OCI-LY1 (cell line): Measurements from ENCODE around the gene NXN.

Source experiments
- H2AFZ ChIP-seq: fragments of 200-600 bp; sonication (generic), shearing (Covaris generic); 2 replicates; pipeline ENCODE4 v1.6.0; 2014; ENCODE audit warnings: antibody characterized with exemption, mild to moderate bottlenecking, low read length
- H3F3A ChIP-seq: fragments of 200-600 bp; sonication (generic), shearing (Covaris generic); 2 replicates; pipeline ENCODE4 v1.6.0; 2014; ENCODE audit warnings: mild to moderate bottlenecking, antibody characterized with exemption, low read length, moderate library complexity; ENCODE audit not compliant: insufficient read depth
- H3K27ac ChIP-seq: fragments of 200-600 bp; sonication (generic); 2 replicates; pipeline ENCODE4 v1.5.1; 2014; ENCODE audit warnings: low read length, mixed run types, mild to moderate bottlenecking, low read depth; ENCODE audit not compliant: poor library complexity, severe bottlenecking
- H3K27me3 ChIP-seq: fragments of 200-600 bp; sonication (generic); 2 replicates; pipeline ENCODE4 v1.6.0; 2014; ENCODE audit warnings: antibody characterized with exemption, mild to moderate bottlenecking, low read length, moderate library complexity; ENCODE audit not compliant: insufficient read depth
- H3K36me3 ChIP-seq: fragments of 200-600 bp; sonication (generic); 2 replicates; pipeline ENCODE4 v1.6.1; 2014; ENCODE audit warnings: mild to moderate bottlenecking, antibody characterized with exemption, low read length, moderate library complexity, mixed read lengths; ENCODE audit not compliant: insufficient read depth
- H3K4me1 ChIP-seq: fragments of 200-600 bp; sonication (generic); 2 replicates; pipeline ENCODE4 v1.5.1; 2014; ENCODE audit warnings: mild to moderate bottlenecking, low read length, moderate library complexity; ENCODE audit not compliant: insufficient read depth, severe bottlenecking
- H3K4me2 ChIP-seq: fragments of 200-600 bp; sonication (generic), shearing (Covaris generic); 2 replicates; pipeline ENCODE4 v1.6.1; 2014; ENCODE audit warnings: low read length
- H3K4me3 ChIP-seq: fragments of 200-600 bp; sonication (generic); 2 replicates; pipeline ENCODE4 v1.5.1; 2014; ENCODE audit warnings: low read length, low read depth, mild to moderate bottlenecking, mixed read lengths; ENCODE audit not compliant: poor library complexity, severe bottlenecking
- H3K79me2 ChIP-seq: fragments of 200-600 bp; shearing (Covaris generic); 2 replicates; pipeline ENCODE4 v1.6.1; 2016; ENCODE audit warnings: mixed run types, low read length, mixed read lengths; ENCODE audit not compliant: insufficient read depth
- H3K9ac ChIP-seq: fragments of 200-600 bp; sonication (generic), shearing (Covaris generic); 2 replicates; pipeline ENCODE4 v1.6.1; 2014; ENCODE audit warnings: mild to moderate bottlenecking, low read length, mixed read lengths
- H3K9me2 ChIP-seq: fragments of 200-600 bp; sonication (generic), shearing (Covaris generic); 2 replicates; pipeline ENCODE4 v1.6.1; 2014; ENCODE audit warnings: low read depth, mild to moderate bottlenecking, low read length, mixed read lengths
- H3K9me3 ChIP-seq: fragments of 200-600 bp; shearing (Covaris generic); 2 replicates; pipeline ENCODE4 v1.6.1; 2014; ENCODE audit warnings: low read length, mixed read lengths
- H4K20me1 ChIP-seq: fragments of 200-600 bp; sonication (generic), shearing (Covaris generic); 2 replicates; pipeline ENCODE4 v1.6.0; 2016; ENCODE audit warnings: mild to moderate bottlenecking, low read length; ENCODE audit not compliant: insufficient read depth
- CTCF ChIP-seq: fragments of 200-600 bp; sonication (generic), shearing (Covaris generic); IDR thresholded peaks from 2 replicates; pipeline ENCODE4 v1.5.1; 2017; ENCODE audit warnings: mild to moderate bottlenecking, antibody characterized with exemption, low read length, moderate library complexity, mixed read lengths
- EZH2 ChIP-seq: fragments of 200-600 bp; sonication (generic), shearing (Covaris generic); IDR thresholded peaks from 2 replicates; pipeline ENCODE4 v1.8.0; 2017; ENCODE audit warnings: borderline replicate concordance, mixed run types, mild to moderate bottlenecking, antibody characterized with exemption, low read length, moderate library complexity, mixed read lengths

Gene NXN

GRCh38 chr17:773467-774312 lies 205.9 kb downstream of the NXN start:
- Histone ChIP-seq H3F3A (no peaks in the 10 kb centered on the region), H4K20me1 (no peaks in the 10 kb centered on the region), H3K4me3 (no peak overlapping the region), H3K79me2 (no peaks in the 10 kb centered on the region), H3K9me2 (no peaks in the 10 kb centered on the region), H3K4me1 (peaks cover 5% of the 10 kb centered on the region), H3K4me2 (no peak overlapping the region), H3K9me3 (no peaks in the 10 kb centered on the region), H3K9ac (no peak overlapping the region), H3K27ac (no peak overlapping the region), H2AFZ (no peak overlapping the region), H3K36me3 (peaks cover 94% of the 10 kb centered on the region), H3K27me3 (no peaks in the 10 kb centered on the region)
- no peak for TF ChIP-seq CTCF
- no peak for TF ChIP-seq EZH2

GRCh38 chr17:773016-773415 lies 206.6 kb downstream of the NXN start:
- H3K9ac ChIP-seq: no peak overlapping the region
- H3K9me2 ChIP-seq: no peaks in the 10 kb centered on the region
- no peak overlapping the region for H3K4me3 ChIP-seq
- peaks cover 5% of the 10 kb centered on the region for H3K4me1 ChIP-seq
- no peak overlapping the region for H3K27ac ChIP-seq
- peaks cover 87% of the 10 kb centered on the region for H3K36me3 ChIP-seq
- no peaks in the 10 kb centered on the region for H3K27me3 ChIP-seq
- no peak overlapping the region for H2AFZ ChIP-seq
- H4K20me1 ChIP-seq: no peaks in the 10 kb centered on the region
- H3K9me3 ChIP-seq: no peaks in the 10 kb centered on the region
- TF ChIP-seq EZH2 (no peak), CTCF (no peak)
- H3F3A ChIP-seq: no peaks in the 10 kb centered on the region
- H3K4me2 ChIP-seq: no peak overlapping the region
- H3K79me2 ChIP-seq: no peaks in the 10 kb centered on the region

GRCh38 chr17:767076-767475 lies 212.5 kb downstream of the NXN start:
- H3K4me2 ChIP-seq: no peak overlapping the region
- H2AFZ ChIP-seq: no peak overlapping the region
- no peaks in the 10 kb centered on the region for H3F3A ChIP-seq
- H3K9me2 ChIP-seq: no peaks in the 10 kb centered on the region
- H3K4me3 ChIP-seq: no peak overlapping the region
- TF ChIP-seq EZH2: no peak
- TF ChIP-seq CTCF: no peak
- H3K4me1 ChIP-seq: no peaks in the 10 kb centered on the region
- H3K9ac ChIP-seq: no peak overlapping the region
- no peaks in the 10 kb centered on the region for H3K27me3 ChIP-seq
- no peaks in the 10 kb centered on the region for H3K9me3 ChIP-seq
- H3K27ac ChIP-seq: no peak overlapping the region
- peaks cover 68% of the 10 kb centered on the region for H3K36me3 ChIP-seq
- H4K20me1 ChIP-seq: no peaks in the 10 kb centered on the region
- H3K79me2 ChIP-seq: no peaks in the 10 kb centered on the region
